ENCODE data around the gene BCAR3.

DNA sequence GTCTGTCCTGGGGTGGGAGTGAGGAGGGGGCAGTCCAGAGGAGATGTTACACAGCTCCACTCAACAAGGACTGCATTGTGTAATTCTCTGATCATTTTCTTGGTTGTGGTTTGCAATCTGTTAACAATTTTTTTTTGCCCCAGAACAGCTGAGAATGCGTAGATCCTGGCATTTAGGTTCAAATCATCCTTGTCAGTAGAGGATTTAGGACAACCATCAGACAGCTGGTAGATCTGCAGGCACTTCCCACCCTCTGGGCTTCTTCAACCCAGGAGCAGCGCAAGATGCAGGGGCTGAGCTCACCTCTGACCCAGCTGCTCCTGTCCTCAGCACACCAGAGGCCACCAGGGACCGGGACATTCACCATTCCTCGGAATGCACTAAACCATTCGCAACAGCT is 13.5 kb downstream of the BCAR3 start:
- TF ChIP-seq POLR2A (IDR thresholded peaks at IDR 0.05; ENCODE audit: low read depth, low read length) (no peak), TAF1 (IDR thresholded peaks at IDR 0.05; ENCODE audit: borderline replicate concordance, low read depth, low read length) (no peak), POLR2AphosphoS5 (IDR thresholded peaks at IDR 0.05; ENCODE audit: low read depth, low read length) (no peak)

All from GM12892 (cell line).